ENCODE results near the gene RGS19. TPM values are rescaled to one million over a fixed set of nuclear protein-coding genes. Genes with fewer than 3 reads are reported as not detected.
A peak's percentile ranks its signal among the peaks of the same experiment; 100 is the strongest.

The RGS19 gene
- total and polyA plus RNA-seq, 4 donors: 4.9 to 12.9 (median 6.3) TPM

DNA sequence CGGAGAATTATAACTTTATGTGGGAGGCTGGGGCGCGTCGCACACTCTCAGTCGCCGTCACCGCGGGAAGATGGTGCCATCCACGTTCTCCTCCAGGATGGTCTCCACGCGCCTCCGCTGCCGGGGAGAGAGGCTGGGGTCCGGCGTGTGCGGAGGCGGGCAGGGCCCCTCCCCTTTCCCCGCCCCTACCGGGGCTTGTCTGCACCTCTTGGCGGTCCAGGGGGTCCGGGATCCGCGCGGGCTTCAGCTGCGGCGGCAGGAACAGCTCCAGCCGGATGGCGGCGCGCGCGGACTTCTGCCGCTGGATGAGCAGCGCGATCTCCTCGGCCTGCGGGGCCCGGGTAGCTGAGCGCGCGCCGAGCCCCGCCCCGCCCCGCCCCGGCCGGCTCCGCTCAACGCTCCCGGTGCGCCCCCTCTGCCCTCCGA lies 4.1 kb upstream of the RGS19 start:
- Histone ChIP-seq H3K4me1 (ENCODE audit: control insufficient read depth in 4 of 4, insufficient read depth in 4 of 4, low read length in 3 of 4) (peaks cover 14 to 29% (median 19%) of the 10 kb centered on the region in 4 donors), H3K4me3 (ENCODE audit: low read depth in 1 of 3, low read length in 3 of 3) (peak overlapping the region in 1 of 3 donors; percentile 53), H3K36me3 (ENCODE audit: control insufficient read depth in 4 of 4, insufficient read depth in 3 of 4, low read depth in 1 of 4, low read length in 3 of 4) (no peaks in the 10 kb centered on the region), H3K27ac (ENCODE audit: low read depth in 1 of 2, low read length in 2 of 2) (no peak overlapping the region), H3K9me3 (ENCODE audit: control insufficient read depth in 4 of 4, low read length in 3 of 4) (no peaks in the 10 kb centered on the region), H3K27me3 (ENCODE audit: control insufficient read depth in 4 of 4, insufficient read depth in 4 of 4, low read length in 3 of 4) (peaks cover 0 to 6% (median 0%) of the 10 kb centered on the region in 4 donors), H3K9ac (ENCODE audit: low read depth in 1 of 2, low read length in 2 of 2) (no peak overlapping the region)
- TF ChIP-seq RAD21 (IDR thresholded peaks at IDR 0.05): peak in 1 of 2 donors; percentile 62
- TF ChIP-seq RXRA (IDR thresholded peaks at IDR 0.05): no peak
- TF ChIP-seq, protein P1, sequence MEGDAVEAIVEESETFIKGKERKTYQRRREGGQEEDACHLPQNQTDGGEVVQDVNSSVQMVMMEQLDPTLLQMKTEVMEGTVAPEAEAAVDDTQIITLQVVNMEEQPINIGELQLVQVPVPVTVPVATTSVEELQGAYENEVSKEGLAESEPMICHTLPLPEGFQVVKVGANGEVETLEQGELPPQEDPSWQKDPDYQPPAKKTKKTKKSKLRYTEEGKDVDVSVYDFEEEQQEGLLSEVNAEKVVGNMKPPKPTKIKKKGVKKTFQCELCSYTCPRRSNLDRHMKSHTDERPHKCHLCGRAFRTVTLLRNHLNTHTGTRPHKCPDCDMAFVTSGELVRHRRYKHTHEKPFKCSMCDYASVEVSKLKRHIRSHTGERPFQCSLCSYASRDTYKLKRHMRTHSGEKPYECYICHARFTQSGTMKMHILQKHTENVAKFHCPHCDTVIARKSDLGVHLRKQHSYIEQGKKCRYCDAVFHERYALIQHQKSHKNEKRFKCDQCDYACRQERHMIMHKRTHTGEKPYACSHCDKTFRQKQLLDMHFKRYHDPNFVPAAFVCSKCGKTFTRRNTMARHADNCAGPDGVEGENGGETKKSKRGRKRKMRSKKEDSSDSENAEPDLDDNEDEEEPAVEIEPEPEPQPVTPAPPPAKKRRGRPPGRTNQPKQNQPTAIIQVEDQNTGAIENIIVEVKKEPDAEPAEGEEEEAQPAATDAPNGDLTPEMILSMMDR (IDR thresholded peaks at IDR 0.05; ENCODE audit: low read depth, low read length, missing input control): peak; percentile 38
- no peak for TF ChIP-seq HNF4A (conservative IDR thresholded peaks at IDR 0.05)
- DNase-seq (ENCODE audit: low spot score): peak; percentile 58
- WGBS: 2% methylated on average over 52 of the region's 52 CpGs

DNA sequence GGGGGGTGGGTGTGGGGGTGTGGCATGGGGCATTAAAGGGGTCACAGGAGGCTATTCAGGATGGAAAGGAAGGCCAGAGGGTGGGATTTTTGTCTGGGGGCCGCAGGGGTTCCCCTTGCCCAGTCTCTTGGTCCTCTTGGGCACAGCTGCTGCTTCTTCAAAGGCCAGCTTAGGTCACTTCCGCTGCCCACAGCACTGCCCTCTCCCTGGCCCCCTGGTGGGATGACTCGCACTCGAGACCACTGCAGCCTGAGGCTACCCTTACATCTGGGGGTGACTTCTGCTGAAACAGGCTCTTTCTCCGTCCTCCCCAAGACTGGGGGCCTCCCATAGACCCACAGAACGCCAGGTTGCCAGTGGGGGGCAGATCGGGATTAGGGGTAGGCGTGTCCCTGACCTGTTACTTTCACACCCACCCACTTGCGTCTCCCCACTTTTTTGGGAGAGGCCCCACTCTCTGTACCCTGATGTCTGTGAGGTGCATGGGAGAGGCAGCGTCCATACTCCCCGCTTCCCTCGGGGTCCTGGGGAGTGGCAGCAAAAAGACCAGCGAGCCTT lies 3.6 kb upstream of the RGS19 start:
- peaks cover 14 to 34% (median 19%) of the 10 kb centered on the region in 4 donors for H3K4me1 ChIP-seq (ENCODE audit: control insufficient read depth in 4 of 4, insufficient read depth in 4 of 4, low read length in 3 of 4)

More for the DNA sequence above, 3.6 kb upstream of the RGS19 start:
- H3K27ac ChIP-seq (ENCODE audit: low read depth in 1 of 2, low read length in 2 of 2): no peak overlapping the region
- no peak overlapping the region for H3K9ac ChIP-seq (ENCODE audit: low read depth in 1 of 2, low read length in 2 of 2)
- no peaks in the 10 kb centered on the region for H3K9me3 ChIP-seq (ENCODE audit: control insufficient read depth in 4 of 4, low read length in 3 of 4)
- DNase-seq (ENCODE audit: low spot score): no peak
- H3K4me3 ChIP-seq (ENCODE audit: low read depth in 1 of 3, low read length in 3 of 3): no peak overlapping the region
- peaks cover 0 to 6% (median 0%) of the 10 kb centered on the region in 4 donors for H3K27me3 ChIP-seq (ENCODE audit: control insufficient read depth in 4 of 4, insufficient read depth in 4 of 4, low read length in 3 of 4)
- TF ChIP-seq TAF1 (conservative IDR thresholded peaks at IDR 0.05) (no peak), GABPA (IDR thresholded peaks at IDR 0.05 in 1 of 2, conservative IDR thresholded peaks at IDR 0.05 in 1 of 2) (no peak), EGR1 (IDR thresholded peaks at IDR 0.05; ENCODE audit: low read depth in 2 of 2) (no peak), JUND (IDR thresholded peaks at IDR 0.05) (no peak), HNF4G (IDR thresholded peaks at IDR 0.05) (no peak), RAD21 (IDR thresholded peaks at IDR 0.05) (no peak), YY1 (IDR thresholded peaks at IDR 0.05) (no peak), RXRA (IDR thresholded peaks at IDR 0.05) (no peak)
- TF ChIP-seq, protein P1 (IDR thresholded peaks at IDR 0.05; ENCODE audit: low read depth, low read length, missing input control): no peak
- TF ChIP-seq, protein P2, sequence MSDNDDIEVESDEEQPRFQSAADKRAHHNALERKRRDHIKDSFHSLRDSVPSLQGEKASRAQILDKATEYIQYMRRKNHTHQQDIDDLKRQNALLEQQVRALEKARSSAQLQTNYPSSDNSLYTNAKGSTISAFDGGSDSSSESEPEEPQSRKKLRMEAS (IDR thresholded peaks at IDR 0.05): no peak
- TF ChIP-seq, protein P3, sequence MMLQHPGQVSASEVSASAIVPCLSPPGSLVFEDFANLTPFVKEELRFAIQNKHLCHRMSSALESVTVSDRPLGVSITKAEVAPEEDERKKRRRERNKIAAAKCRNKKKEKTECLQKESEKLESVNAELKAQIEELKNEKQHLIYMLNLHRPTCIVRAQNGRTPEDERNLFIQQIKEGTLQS (IDR thresholded peaks at IDR 0.05): no peak
- TF ChIP-seq, protein P4, sequence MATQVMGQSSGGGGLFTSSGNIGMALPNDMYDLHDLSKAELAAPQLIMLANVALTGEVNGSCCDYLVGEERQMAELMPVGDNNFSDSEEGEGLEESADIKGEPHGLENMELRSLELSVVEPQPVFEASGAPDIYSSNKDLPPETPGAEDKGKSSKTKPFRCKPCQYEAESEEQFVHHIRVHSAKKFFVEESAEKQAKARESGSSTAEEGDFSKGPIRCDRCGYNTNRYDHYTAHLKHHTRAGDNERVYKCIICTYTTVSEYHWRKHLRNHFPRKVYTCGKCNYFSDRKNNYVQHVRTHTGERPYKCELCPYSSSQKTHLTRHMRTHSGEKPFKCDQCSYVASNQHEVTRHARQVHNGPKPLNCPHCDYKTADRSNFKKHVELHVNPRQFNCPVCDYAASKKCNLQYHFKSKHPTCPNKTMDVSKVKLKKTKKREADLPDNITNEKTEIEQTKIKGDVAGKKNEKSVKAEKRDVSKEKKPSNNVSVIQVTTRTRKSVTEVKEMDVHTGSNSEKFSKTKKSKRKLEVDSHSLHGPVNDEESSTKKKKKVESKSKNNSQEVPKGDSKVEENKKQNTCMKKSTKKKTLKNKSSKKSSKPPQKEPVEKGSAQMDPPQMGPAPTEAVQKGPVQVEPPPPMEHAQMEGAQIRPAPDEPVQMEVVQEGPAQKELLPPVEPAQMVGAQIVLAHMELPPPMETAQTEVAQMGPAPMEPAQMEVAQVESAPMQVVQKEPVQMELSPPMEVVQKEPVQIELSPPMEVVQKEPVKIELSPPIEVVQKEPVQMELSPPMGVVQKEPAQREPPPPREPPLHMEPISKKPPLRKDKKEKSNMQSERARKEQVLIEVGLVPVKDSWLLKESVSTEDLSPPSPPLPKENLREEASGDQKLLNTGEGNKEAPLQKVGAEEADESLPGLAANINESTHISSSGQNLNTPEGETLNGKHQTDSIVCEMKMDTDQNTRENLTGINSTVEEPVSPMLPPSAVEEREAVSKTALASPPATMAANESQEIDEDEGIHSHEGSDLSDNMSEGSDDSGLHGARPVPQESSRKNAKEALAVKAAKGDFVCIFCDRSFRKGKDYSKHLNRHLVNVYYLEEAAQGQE (IDR thresholded peaks at IDR 0.05): no peak
- WGBS: 21% methylated on average over 13 of the region's 13 CpGs
- H3K36me3 ChIP-seq (ENCODE audit: control insufficient read depth in 4 of 4, insufficient read depth in 3 of 4, low read depth in 1 of 4, low read length in 3 of 4): no peaks in the 10 kb centered on the region

Measured in liver (tissue), 9 donors.